Calu3 (cell line): Measurements from ENCODE around the gene OGFOD1. TPM values are rescaled to one million over a fixed set of nuclear protein-coding genes. Genes with fewer than 3 reads are reported as not detected.
A peak's percentile ranks its signal among the peaks of the same experiment; 100 is the strongest.

Experiments used
- BruUV-seq: library from RNA; stranded (reverse); fragments of 400-500 nt; replicated peaks from 2 replicates; lab custom pipeline; 2021; lab: Mats Ljungman, UMichigan
- CTCF ChIA-PET: fragments of 300-600 bp; sonication (Branson Sonifier 250); formaldehyde crosslinking; loops from one replicate; lab custom pipeline; 2022; ENCODE audit warnings: antibody characterized with exemption; lab: Charles Lee
- DNase-seq: peaks from one replicate; pipeline ENCODE4 v3.0.0; 2022
- H3K27ac Mint-ChIP-seq: one replicate; pipeline ENCODE4 v1.8.0; 2022; ENCODE audit warnings: mixed read lengths; ENCODE audit not compliant: unreplicated experiment
- H3K27me3 Mint-ChIP-seq: one replicate; pipeline ENCODE4 v1.8.0; 2022; ENCODE audit warnings: mixed read lengths; ENCODE audit not compliant: unreplicated experiment
- H3K36me3 Mint-ChIP-seq: one replicate; pipeline ENCODE4 v1.8.0; 2022; ENCODE audit warnings: mild to moderate bottlenecking, moderate library complexity, mixed read lengths; ENCODE audit not compliant: insufficient read depth, unreplicated experiment
- H3K4me1 Mint-ChIP-seq: one replicate; pipeline ENCODE4 v1.8.0; 2022; ENCODE audit warnings: mild to moderate bottlenecking, low read depth, mixed read lengths; ENCODE audit not compliant: unreplicated experiment
- H3K4me3 Mint-ChIP-seq: one replicate; pipeline ENCODE4 v1.8.0; 2022; ENCODE audit warnings: mild to moderate bottlenecking, low read depth, moderate library complexity, mixed read lengths; ENCODE audit not compliant: unreplicated experiment
- H3K9me3 Mint-ChIP-seq: one replicate; pipeline ENCODE4 v1.8.0; 2022; ENCODE audit warnings: low read depth, mixed read lengths; ENCODE audit not compliant: unreplicated experiment
- intact Hi-C: fragments of 100-400 bp; cut with micrococcal nuclease; formaldehyde crosslinking; loops from one replicate; pipeline ENCODE4 v1.10.0; 2022; ENCODE audit not compliant: unreplicated experiment
- total RNA-seq: library from RNA; stranded (reverse); gene quantifications from 2 replicates; pipeline ENCODE4 v1.2.3, GENCODE V29; 2022
- TF ChIP-seq, protein P1 (sequence below): fragments of 200-600 bp; IDR thresholded peaks from one replicate; pipeline ENCODE4 v1.8.0; 2022; ENCODE audit warnings: antibody characterized with exemption; ENCODE audit not compliant: unreplicated experiment

OGFOD1 gene
- total RNA-seq, 1 experiment from 2014 or later, result 60.6 TPM

DNA sequence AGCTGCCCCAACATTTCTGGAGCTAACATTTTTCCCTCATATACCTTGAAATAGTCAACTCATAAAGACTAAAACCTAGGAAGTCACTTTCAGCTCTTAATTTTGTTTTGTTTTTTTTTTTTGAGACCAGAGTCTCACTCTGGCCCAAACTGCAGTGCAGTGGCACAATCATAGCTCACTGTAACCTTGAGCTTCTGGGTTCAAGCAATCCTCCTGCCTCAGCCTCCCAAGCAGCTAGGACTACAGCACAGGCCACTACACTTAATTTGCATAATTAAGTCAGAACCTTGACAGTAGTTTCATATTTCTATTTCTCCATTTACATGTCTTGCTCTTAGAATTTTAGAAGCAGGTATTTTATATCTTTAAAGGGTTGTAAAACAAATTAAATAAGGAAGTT, 30.7 kb upstream of the OGFOD1 start:
- TF ChIP-seq, protein P1, sequence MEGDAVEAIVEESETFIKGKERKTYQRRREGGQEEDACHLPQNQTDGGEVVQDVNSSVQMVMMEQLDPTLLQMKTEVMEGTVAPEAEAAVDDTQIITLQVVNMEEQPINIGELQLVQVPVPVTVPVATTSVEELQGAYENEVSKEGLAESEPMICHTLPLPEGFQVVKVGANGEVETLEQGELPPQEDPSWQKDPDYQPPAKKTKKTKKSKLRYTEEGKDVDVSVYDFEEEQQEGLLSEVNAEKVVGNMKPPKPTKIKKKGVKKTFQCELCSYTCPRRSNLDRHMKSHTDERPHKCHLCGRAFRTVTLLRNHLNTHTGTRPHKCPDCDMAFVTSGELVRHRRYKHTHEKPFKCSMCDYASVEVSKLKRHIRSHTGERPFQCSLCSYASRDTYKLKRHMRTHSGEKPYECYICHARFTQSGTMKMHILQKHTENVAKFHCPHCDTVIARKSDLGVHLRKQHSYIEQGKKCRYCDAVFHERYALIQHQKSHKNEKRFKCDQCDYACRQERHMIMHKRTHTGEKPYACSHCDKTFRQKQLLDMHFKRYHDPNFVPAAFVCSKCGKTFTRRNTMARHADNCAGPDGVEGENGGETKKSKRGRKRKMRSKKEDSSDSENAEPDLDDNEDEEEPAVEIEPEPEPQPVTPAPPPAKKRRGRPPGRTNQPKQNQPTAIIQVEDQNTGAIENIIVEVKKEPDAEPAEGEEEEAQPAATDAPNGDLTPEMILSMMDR, result no peak
- Mint-ChIP-seq H3K27ac (peak overlapping the region; percentile 77), H3K4me3 (peak overlapping the region; percentile 51), H3K27me3 (no peaks in the 10 kb centered on the region), H3K36me3 (peaks cover 21% of the 10 kb centered on the region), H3K4me1 (peaks cover 37% of the 10 kb centered on the region), H3K9me3 (no peaks in the 10 kb centered on the region)
- no TSS peak for BruUV-seq
- CTCF ChIA-PET, result interaction anchor here (0.7 to 1.9 kb wide), 3 partner anchors 12 to 79 kb away, joined by 3 to 10 read pairs (median 4); partner anchors contain the start of genes NUDT21 and OGFOD1
- intact Hi-C loops, result loop anchor here (5.0 kb wide), 1 partner anchor 48 kb away; no protein-coding TSS in a partner anchor
- no peak for DNase-seq

DNA sequence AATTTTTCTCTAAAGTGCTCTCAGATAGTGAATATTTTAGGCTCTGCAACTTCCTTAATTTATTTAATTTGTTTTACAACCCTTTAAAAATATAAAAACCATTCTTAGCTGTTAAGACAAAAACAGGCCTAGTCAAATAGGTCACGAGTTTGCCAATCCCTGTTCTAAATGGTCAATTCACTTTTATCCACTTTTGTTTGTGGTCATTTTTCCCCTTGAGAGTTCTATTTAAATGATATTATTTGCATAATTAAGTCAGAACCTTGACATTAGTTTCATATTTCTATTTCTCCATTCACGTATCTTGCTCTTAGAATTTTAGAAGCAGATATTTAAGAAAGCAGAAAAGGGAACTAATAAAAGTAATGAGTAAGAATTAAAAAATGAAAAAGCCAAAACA, 30.0 kb upstream of the OGFOD1 start:
- peaks cover 21% of the 10 kb centered on the region for H3K36me3 Mint-ChIP-seq
- no peak overlapping the region for H3K4me3 Mint-ChIP-seq
- no TSS peak for BruUV-seq

DNA sequence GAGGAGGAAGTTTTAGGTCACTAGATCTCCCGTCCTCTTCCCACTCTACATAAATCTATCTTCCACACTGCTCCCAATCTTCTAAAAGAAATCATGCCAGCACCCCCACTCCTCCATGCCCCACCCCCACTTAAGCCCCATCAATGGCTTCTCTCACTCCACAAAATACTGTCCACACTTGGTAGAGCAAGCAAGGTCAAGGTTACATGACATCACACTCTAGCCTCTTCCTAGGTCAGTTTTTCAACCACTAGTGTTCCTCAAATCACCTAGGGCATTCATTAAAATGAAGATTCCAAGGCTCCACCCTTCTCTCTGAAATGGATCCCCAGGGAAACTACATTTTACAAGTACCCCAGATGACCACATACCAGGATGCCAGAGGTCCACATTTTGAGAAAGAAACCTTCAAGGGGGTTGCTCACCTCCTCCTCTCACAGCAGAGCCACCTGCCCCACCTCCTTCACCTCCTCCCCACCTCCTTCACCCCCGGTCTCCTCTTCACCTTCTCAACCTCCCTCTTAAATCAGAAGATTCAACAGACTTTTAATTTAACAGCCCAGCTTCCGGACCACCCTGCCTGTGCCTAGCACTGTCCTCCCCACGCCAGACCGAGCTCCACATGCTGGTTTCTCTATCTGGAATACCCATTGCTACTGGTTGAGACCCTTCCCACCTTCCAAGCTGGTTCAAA, 29.2 kb upstream of the OGFOD1 start:
- TF ChIP-seq, protein P1, result no peak
- no peak for DNase-seq
- Mint-ChIP-seq H3K27ac (peak overlapping the region; percentile 37), H3K4me3 (peak overlapping the region; percentile 31), H3K9me3 (no peaks in the 10 kb centered on the region), H3K36me3 (peaks cover 21% of the 10 kb centered on the region), H3K27me3 (no peaks in the 10 kb centered on the region), H3K4me1 (peaks cover 46% of the 10 kb centered on the region)
- intact Hi-C loops, result loop anchor here (5.0 kb wide), 1 partner anchor 50 kb away; no protein-coding TSS in a partner anchor
- BruUV-seq, result no TSS peak
- CTCF ChIA-PET, result no interaction called here

More for the DNA sequence above, 30.0 kb upstream of the OGFOD1 start:
- no peak for DNase-seq
- intact Hi-C loops, result loop anchor here (5.0 kb wide), 1 partner anchor 49 kb away; no protein-coding TSS in a partner anchor
- CTCF ChIA-PET, result no interaction called here
- peaks cover 42% of the 10 kb centered on the region for H3K4me1 Mint-ChIP-seq
- TF ChIP-seq, protein P1, result no peak
- H3K27ac Mint-ChIP-seq, result peak overlapping the region; percentile 18
- no peaks in the 10 kb centered on the region for H3K27me3 Mint-ChIP-seq
- H3K9me3 Mint-ChIP-seq, result no peaks in the 10 kb centered on the region

DNA sequence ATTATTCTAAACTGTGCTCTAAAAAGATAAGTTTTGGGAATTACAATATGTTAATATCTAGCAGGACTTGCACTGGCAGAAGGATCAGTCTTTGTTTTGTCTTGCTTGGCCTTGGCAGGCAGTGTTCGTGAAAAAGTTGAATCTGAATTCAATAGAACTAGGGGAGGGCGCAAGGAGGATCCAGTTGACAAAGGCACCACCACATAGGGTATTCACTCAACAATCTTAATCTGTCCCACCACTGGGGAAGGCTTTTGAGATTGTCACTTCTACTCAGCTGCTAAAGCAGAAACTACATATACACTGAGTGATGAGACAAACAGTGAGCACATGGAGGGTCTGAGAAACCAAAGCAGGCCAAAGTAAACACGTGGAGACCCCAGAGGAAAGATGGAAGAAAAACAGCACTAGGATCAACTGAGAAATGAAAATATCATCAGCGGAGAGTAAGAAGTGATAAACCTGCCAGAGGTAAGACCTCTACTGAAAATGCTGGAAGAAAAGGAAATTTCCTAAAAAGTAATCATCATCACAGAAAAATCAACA, 28.4 kb upstream of the OGFOD1 start:
- Mint-ChIP-seq H3K4me1 (peaks cover 46% of the 10 kb centered on the region), H3K27ac (no peak overlapping the region), H3K27me3 (no peaks in the 10 kb centered on the region), H3K9me3 (no peaks in the 10 kb centered on the region), H3K36me3 (peaks cover 21% of the 10 kb centered on the region), H3K4me3 (peak overlapping the region; percentile 94)
- intact Hi-C loops, result loop anchor here (5.0 kb wide), 1 partner anchor 51 kb away; no protein-coding TSS in a partner anchor
- DNase-seq, result no peak
- TF ChIP-seq, protein P1, result no peak
- CTCF ChIA-PET, result no interaction called here
- no TSS peak for BruUV-seq
